Embryonic facial prominence (tissue), 1 donor: ENCODE results near the gene SMAD3.
A peak's percentile ranks its signal among the peaks of the same experiment; 100 is the strongest.

Source experiments
- DNase-seq: peaks from one replicate; pipeline ENCODE4 v3.0.0-alpha.2; 2016; ENCODE audit errors: extremely low spot score

SMAD3 gene

DNA sequence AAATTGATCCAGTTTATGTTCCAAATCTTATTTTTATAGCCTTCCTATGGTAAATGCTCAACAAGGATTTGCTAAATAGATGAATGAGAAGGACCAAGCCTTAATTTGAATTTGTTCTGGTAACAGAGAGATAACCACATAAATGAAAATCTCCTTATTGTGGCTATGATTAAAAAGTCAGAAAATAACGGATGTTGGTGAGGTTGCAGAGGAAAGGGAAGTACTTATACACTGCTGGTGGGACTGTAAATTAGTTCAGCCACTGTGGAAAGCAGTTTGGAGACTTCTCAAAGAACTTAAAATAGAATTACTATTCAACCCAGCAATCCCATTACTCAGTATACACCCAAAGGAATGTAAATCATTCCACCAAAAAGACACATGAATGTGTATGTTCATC lies 162.9 kb downstream of the SMAD3 start:
- no peak for DNase-seq

DNA sequence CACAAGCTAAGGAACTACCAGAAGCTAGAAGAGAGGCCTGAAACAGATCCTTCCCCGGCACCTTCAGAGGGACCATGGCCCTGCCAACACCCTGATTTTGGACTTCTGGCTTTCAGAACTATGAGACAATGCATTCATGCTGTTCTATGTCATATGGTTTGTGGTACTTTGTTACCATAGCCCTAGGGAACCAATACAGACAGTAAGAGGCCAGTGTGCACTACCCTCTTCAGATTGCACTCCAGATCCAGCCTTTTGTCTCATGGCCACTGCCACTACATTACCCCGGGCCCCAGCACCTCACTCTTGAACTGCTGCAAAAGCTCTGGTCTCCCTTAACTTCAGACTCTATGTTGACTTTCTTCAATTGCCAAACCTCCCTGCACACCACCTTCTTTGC lies 165.1 kb downstream of the SMAD3 start:
- no peak for DNase-seq

DNA sequence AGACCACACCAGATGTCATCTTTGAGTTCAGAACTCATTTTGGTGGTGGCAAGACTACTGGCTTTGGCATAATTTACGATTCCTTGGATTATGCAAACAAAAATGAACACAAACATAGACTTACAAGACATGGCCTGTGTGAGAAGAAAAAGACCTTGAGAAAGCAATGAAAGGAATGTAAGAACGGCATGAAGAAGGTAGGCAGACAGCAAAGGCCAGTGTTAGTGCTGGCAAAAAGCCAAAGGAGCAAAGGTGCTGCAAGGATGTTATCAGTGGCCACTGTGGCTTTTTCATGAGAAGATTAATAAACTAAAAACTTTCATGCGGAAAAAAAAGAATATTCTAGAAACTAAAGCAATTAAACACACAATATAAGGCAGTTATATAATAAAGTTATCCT lies 167.2 kb downstream of the SMAD3 start:
- no peak for DNase-seq

DNA sequence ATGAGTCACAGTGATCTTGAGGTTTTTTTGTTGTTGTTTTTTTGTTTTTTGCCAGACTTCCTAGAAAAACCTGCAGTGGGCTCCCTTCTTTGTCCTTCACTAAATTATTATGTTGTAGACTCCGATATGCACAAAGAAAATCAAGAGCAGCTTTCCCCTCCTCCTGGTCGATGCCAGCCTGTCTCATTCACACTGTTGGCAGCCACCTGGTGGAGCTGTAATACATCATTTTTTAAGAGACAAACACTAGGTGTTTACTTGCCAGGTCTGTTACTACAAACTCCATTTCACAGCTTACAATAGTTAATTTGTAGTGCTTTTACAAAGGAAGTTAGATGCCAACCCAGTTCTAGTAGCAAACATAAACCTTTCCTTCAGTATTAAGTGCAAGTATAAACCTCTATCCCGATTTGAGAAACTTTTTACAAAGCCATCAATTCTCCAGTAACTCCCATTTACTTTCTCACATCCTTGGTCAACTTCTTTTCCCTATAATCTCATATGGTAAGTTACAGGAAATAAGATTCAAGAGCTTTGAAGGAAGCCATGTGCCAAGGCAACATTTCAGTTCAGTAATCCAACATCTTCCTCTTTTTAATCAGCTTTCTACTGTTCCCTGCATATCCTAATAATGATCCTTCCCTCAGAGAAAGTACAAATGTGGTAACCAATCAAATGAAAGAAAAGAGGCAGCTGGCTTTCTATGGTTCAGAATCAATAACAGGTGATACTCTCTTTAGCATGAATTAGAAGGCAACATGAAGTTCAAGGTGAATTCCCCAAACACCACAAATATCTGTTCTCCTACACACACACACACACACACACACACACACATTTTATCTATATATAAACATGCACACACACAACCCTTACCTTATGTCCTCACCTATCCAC lies 175.1 kb downstream of the SMAD3 start:
- DNase-seq, result no peak

DNA sequence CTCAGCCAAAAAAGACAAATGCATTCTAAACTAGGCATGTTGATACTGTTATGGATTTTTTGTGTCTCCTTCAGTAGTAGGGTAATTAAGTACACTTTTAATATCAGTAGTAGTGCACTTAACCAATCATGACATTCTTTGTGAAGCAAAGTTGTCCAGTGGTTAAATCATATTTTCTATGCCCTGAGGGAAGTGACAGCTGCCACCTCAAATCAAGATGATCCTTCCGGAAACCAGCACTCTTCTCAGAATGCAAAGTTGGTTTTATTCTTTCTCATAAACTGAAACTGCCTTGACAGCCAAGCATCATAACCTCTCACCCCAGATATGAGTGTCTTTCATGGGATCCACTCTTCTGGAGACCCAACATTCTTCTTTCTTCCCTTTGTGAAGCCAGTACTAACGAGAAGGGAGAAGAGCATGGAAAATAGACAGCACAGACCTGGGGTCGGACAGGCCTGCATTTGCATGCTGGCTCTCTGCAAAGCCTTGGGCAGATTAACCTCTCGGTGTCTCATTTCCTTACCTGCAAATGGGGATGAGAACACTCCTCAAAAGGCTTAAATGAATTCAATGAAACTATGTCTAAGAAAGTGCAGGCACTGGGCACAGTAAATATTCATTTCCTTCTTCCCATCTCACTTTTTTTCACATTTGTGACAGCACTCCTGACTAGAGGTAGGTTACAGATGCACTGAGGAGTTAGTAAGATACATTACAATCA lies 175.9 kb downstream of the SMAD3 start:
- no peak for DNase-seq

DNA sequence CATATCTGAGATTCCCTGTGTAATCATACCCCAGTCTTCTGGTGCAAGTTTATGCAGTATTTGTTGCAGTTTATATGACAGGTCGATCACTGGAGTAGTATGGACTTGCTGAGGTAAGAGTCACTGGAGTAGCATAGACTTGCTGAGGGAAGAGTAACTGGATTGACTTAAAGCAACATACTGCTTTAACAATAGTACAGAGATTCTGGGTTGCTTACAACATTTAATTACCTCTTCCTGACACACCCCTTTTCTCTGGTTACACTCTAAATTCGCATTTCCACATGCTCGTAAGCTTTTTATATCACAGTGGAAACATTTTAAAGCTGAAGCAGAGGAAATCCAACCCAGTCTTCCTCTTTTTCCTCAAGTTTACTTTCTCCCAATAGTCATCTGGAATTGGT lies 177.3 kb downstream of the SMAD3 start:
- peak; percentile 34 for DNase-seq
